ENCODE measurements around the gene TMEM250. TPM values are rescaled to one million over a fixed set of nuclear protein-coding genes. Genes with fewer than 3 reads are reported as not detected.
A peak's percentile ranks its signal among the peaks of the same experiment; 100 is the strongest.
"Not testable (repeated sequence)": the region's sequence is repeated elsewhere in the genome, so short reads cannot be mapped to it uniquely, and the experiment has no call there.

TMEM250 gene
- polyA plus RNA-seq, 1 donor: 27.2 TPM

GRCh38 chr9:136110082-136111061 lies 8.3 kb downstream of the TMEM250 start:
- DNase-seq: no peak

GRCh38 chr9:136109351-136110081 lies 9.2 kb downstream of the TMEM250 start:
- DNase-seq: peak; percentile 84

DNA sequence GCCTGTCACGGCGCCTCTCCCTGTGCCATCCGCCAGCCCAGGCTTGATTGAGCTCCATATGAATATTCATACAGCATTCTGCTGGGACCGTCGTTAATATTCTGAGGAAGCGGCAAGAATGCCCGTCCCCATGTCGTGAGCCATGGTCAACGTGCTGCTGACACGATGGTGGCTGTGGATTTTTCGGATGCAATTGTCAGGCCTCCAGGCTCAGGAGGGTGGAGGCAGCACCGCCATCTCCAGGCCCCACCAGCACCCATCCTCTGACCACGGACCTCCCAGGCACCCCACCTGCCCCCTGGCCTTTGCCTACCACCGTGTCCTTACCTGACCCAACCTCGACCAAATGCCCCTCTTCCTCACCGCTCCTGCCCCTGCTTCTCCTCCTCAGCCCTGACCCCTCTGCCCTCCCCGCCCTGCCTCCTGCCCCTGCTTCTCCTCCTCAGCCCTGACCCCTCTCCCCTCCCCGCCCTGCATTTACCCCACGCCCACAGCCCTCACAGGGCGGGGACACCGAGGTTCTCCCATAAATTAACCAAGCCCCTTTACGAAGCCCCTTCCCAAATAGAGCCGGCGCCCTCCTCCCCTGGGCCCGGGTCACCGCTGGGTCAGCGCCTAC lies 9.9 kb downstream of the TMEM250 start:
- DNase-seq: no peak

DNA sequence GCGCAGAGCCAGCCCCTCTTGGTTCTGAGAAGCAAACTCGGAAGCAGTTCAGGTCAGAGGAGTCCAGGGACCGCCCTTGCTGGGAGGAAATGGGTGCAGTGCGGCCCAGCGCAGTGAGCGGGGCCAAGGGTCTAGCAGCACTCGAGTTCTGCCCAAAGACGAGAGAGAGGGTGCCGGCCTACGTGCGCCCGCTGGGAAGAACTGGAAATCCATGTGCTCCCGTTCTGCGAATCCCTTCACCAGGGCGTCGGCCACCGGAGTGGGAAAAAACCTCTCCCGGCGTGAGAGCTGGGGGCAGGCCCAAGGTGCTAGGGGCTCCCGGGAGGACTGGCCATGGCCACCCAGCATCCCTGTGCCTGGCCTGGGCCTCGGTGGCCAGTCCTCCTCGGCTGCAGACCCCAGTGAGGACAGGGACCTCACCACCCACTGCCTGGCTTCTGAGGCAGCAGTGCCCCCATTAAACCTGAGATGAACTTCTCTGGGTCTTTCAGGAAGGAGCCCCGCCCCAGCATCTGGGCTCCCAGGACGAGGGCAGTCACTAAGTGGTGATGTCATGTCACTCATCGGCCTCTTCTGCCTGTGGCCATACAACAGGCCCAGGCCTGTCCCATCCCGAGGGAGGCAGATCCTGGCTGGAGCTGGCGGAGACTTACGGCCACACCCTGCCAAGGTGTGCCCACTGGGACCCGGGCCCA lies 10.6 kb downstream of the TMEM250 start:
- DNase-seq: no peak

- DNase-seq: no peak
Observed at GRCh38 chr9:136107155-136107952, 11.3 kb downstream of the TMEM250 start.

- peak; percentile 62 for DNase-seq
Observed at GRCh38 chr9:136105398-136106135, 13.1 kb downstream of the TMEM250 start.

- DNase-seq: no peak
Observed at GRCh38 chr9:136104916-136105315, 13.8 kb downstream of the TMEM250 start.

- DNase-seq: no peak
Observed at GRCh38 chr9:136104488-136104800, 14.2 kb downstream of the TMEM250 start.

- DNase-seq: no peak
Observed at GRCh38 chr9:136103651-136104487, 14.8 kb downstream of the TMEM250 start.

DNA sequence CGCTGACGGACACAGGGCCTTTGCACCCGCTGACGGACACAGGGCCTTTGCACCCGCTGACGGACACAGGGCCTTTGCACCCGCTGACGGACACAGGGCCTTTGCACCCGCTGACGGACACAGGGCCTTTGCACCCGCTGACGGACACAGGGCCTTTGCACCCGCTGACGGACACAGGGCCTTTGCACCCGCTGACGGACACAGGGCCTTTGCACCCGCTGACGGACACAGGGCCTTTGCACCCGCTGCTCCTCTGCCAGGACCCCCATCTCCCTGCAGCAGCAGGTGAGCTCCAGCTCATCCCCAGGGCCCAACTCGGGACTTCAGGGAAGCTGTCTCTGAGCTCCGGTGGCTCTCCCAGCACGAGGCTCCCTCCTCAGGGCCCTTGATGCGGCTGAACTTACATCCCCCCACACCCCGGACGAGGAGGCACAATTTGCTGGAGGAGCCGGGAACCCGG lies 17.0 kb downstream of the TMEM250 start:
- DNase-seq: not testable (repeated sequence)

GRCh38 chr9:136100700-136101614 lies 17.7 kb downstream of the TMEM250 start:
- DNase-seq: no peak

DNA sequence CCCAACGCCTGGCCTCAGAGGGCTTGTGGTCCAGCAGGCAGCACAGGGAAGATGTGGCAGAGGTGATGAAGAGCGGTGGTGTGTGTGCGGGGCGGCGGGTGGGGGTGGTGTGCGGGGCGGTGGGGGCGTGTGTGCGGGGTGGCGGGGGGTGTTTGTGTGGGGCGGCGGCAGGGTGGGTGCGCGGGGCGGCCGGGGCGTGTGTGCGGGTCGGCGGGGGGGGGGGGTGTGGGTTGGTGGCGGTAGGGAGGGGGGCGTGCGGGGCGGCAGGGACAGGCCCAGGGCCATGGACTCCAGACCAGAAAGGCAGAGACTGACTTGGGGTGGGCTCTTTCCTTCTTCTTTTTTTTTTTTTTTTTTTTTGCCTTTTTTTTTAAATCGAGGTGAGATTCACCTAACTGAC lies 19.1 kb downstream of the TMEM250 start:
- no peak for DNase-seq

DNA sequence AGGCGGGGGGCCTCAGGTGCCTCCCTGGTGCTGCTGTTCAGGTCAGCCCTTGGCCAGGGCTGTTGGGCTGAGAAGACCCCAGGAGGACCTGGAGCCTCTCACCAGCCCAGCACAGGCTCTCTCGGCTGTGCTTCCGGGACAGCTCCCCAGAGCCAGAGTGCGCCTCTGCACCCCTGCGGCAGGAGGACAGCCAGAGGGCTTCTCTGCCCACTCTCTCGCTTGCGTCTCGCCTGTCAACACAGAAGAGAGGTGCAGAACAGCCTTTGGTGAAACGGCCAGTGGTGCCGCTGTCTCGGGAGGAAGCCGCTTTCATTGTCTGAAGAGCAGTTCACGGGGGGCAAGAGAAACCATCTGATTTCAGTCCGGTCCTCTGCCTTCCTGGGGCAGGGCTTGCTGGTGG lies 19.8 kb downstream of the TMEM250 start:
- no peak for DNase-seq

GRCh38 chr9:136098210-136098609 lies 20.5 kb downstream of the TMEM250 start:
- no peak for DNase-seq

- DNase-seq: no peak
Observed at GRCh38 chr9:136096505-136097001, 22.1 kb downstream of the TMEM250 start.

DNA sequence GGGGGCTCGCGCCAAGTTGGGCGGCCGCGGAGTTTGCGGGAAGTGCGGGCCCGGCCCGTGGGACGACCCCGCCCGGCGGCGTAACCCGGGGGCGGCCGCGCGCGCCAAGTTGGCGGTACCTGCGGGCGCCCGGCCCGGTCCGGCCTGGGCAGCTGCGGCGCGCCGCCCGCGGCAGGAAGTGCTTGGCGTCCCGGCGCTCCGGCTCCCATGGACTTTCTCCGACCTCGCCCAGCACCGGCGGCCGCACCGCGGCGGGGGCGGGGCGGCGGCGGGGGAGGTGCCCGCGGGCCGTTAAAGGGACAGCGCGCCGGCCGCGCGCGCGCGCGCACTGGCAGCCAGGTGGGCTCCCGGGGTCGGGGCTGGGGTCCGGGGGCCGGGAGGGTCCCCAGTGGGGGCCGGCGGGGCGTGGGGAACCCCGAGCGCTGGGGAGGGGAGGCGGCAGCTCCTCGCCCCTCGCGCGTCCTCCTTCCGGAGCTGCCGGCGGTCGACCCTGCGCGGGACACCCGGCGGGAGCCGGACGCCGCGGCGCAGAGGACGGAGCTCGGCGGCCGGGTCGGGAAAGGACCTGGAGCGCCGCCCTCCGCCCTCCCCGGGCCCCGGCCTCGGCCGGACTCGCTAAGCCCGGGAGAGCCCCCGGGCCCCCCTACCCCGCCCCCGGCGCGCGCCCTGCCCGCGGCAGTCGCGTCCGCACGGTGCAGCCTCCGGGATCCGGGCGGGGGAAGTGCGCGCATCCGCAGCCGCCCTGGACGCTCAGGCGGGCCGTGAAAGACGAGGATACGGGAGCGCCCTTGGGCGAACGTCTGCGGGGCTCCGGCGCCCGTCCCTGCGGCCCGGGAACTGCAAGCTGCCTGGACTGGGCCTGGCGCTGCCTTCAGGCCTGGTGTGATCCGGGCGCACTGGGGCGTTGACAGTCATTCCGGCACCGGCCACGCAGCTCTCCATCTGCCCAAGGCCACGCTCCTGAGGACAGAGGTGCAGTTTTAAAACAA lies 23.3 kb downstream of the TMEM250 start, which contains the start of gene NACC2:
NACC2 (minus strand) TSS at position 220 of the 989 bp plus-strand sequence. CDS start 44,768 bp downstream, outside the sequence.
- no peak for DNase-seq
